HepG2 (cell line): ENCODE measurements around the gene CRYZL1. TPM values are rescaled to one million over a fixed set of nuclear protein-coding genes. Genes with fewer than 3 reads are reported as not detected.

ENCODE experiments used
- ARHGAP35 ChIP-seq: sonication (generic); formaldehyde crosslinking; IDR thresholded peaks from 2 replicates; pipeline ENCODE4 v1.9.0; 2022; ENCODE audit warnings: mild to moderate bottlenecking, inconsistent platforms, moderate library complexity, missing genetic modification reagents, borderline replicate concordance
- ARNT2 ChIP-seq: sonication (generic); formaldehyde crosslinking; IDR thresholded peaks from 2 replicates; pipeline ENCODE4 v1.8.0; 2022; ENCODE audit warnings: mild to moderate bottlenecking, low read depth, missing genetic modification reagents, moderate library complexity
- JUND ChIP-seq: sonication (generic); formaldehyde crosslinking; IDR thresholded peaks from 2 replicates; pipeline ENCODE4 v1.8.0; 2022; ENCODE audit warnings: mild to moderate bottlenecking, missing genetic modification reagents
- KDM1A ChIP-seq: IDR thresholded peaks from 2 replicates; pipeline ENCODE4 v1.6.1; 2016; ENCODE audit warnings: missing compliant biosample characterization
- KDM6A ChIP-seq: IDR thresholded peaks from 2 replicates; pipeline ENCODE4 v1.6.1; 2016; ENCODE audit warnings: low read depth
- MAFG ChIP-seq: sonication (generic); formaldehyde crosslinking; IDR thresholded peaks from 2 replicates; pipeline ENCODE4 v1.5.1; 2020; ENCODE audit warnings: mild to moderate bottlenecking, missing genetic modification reagents
- RBM22 ChIP-seq: fragments of 200-400 bp; formaldehyde crosslinking; optimal IDR thresholded peaks from 2 replicates; pipeline ENCODE3; 2017; ENCODE audit warnings: mild to moderate bottlenecking, low read length, moderate library complexity
- SIX4 ChIP-seq: sonication (generic); formaldehyde crosslinking; IDR thresholded peaks from 2 replicates; pipeline ENCODE4 v1.4.0; 2020; ENCODE audit warnings: missing genetic modification reagents
- SRSF4 ChIP-seq: fragments of 200-400 bp; formaldehyde crosslinking; IDR thresholded peaks from one replicate; pipeline ENCODE4 v1.6.1; 2018; ENCODE audit warnings: mild to moderate bottlenecking, low read depth, low read length, moderate library complexity; ENCODE audit not compliant: poor library complexity, severe bottlenecking
- TBX2 ChIP-seq: sonication (generic); formaldehyde crosslinking; IDR thresholded peaks from 2 replicates; pipeline ENCODE4 v1.5.0; 2020; ENCODE audit warnings: missing genetic modification reagents, mild to moderate bottlenecking, borderline replicate concordance
- TBX3 ChIP-seq: fragments of 450-650 bp; IDR thresholded peaks from 2 replicates; pipeline ENCODE4 v1.6.1; 2017; ENCODE audit warnings: antibody characterized with exemption, mild to moderate bottlenecking, inconsistent platforms, borderline replicate concordance
- U2AF1 ChIP-seq: fragments of 200-400 bp; formaldehyde crosslinking; optimal IDR thresholded peaks from 2 replicates; pipeline ENCODE3; 2017; ENCODE audit warnings: mild to moderate bottlenecking, low read depth, low read length
- ZBTB37 ChIP-seq: sonication (generic); formaldehyde crosslinking; IDR thresholded peaks from 2 replicates; pipeline ENCODE4 v1.4.0; 2020; ENCODE audit warnings: mild to moderate bottlenecking, missing genetic modification reagents
- ZNF20 ChIP-seq: sonication (generic); formaldehyde crosslinking; IDR thresholded peaks from 2 replicates; pipeline ENCODE4 v1.4.0; 2020; ENCODE audit warnings: mild to moderate bottlenecking, moderate library complexity, missing genetic modification reagents
- ZNF441 ChIP-seq: sonication (generic); formaldehyde crosslinking; IDR thresholded peaks from 2 replicates; pipeline ENCODE4 v1.7.0; 2021; ENCODE audit warnings: missing genetic modification reagents, borderline replicate concordance
- ZNF552 ChIP-seq: sonication (generic); formaldehyde crosslinking; IDR thresholded peaks from 2 replicates; pipeline ENCODE4 v1.9.0; 2022; ENCODE audit warnings: missing genetic modification reagents, mild to moderate bottlenecking, borderline replicate concordance
- ZNF563 ChIP-seq: sonication (generic); formaldehyde crosslinking; IDR thresholded peaks from 2 replicates; pipeline ENCODE4 v1.8.0; 2022; ENCODE audit warnings: mild to moderate bottlenecking, moderate library complexity, missing genetic modification reagents
- ZNF597 ChIP-seq: sonication (generic); formaldehyde crosslinking; IDR thresholded peaks from 2 replicates; pipeline ENCODE4 v1.5.0; 2020; ENCODE audit warnings: missing genetic modification reagents
- ZNF652 ChIP-seq: IDR thresholded peaks from 2 replicates; pipeline ENCODE4 v1.6.1; 2016; ENCODE audit warnings: low read depth, borderline replicate concordance
- polyA plus RNA-seq, 8 experiments: library from polyadenylated mRNA; depleted of rRNA in 3 of 8; stranded (reverse) in 7 of 8; unstranded in 1 of 8; fragments of >200 nt; fragmentation: Illumina TruSeq in 4 of 8; extraction: Trizol in 4 of 8; gene quantifications; 2 replicates each; pipeline versions ENCODE4 v1.2.1 to v1.2.3, GENCODE V29; 2011 to 2016; ENCODE audit warnings: low read depth in 4 of 8, missing spikeins in 1 of 8, mixed read lengths in 1 of 8; ENCODE audit not compliant: insufficient read depth in 1 of 8
- total RNA-seq, 5 experiments: library from RNA; depleted of rRNA; stranded (reverse); fragments of >200 nt; fragmentation: Illumina TruSeq; extraction: Trizol; gene quantifications; 2 replicates each; pipeline ENCODE4 v1.2.3, GENCODE V29; 2016; ENCODE audit warnings: low read depth in 1 of 5
- TF ChIP-seq, protein P1 (sequence below): sonication (generic); formaldehyde crosslinking; IDR thresholded peaks from 2 replicates; pipeline ENCODE4 v1.9.0; 2021; ENCODE audit warnings: mild to moderate bottlenecking, missing genetic modification reagents

Gene CRYZL1
- total and polyA plus RNA-seq, 2 of the 13 experiments (the other 11 are each of a cell fraction or from before 2014, with no cell fraction given), result 20.3 to 27.7 TPM

DNA sequence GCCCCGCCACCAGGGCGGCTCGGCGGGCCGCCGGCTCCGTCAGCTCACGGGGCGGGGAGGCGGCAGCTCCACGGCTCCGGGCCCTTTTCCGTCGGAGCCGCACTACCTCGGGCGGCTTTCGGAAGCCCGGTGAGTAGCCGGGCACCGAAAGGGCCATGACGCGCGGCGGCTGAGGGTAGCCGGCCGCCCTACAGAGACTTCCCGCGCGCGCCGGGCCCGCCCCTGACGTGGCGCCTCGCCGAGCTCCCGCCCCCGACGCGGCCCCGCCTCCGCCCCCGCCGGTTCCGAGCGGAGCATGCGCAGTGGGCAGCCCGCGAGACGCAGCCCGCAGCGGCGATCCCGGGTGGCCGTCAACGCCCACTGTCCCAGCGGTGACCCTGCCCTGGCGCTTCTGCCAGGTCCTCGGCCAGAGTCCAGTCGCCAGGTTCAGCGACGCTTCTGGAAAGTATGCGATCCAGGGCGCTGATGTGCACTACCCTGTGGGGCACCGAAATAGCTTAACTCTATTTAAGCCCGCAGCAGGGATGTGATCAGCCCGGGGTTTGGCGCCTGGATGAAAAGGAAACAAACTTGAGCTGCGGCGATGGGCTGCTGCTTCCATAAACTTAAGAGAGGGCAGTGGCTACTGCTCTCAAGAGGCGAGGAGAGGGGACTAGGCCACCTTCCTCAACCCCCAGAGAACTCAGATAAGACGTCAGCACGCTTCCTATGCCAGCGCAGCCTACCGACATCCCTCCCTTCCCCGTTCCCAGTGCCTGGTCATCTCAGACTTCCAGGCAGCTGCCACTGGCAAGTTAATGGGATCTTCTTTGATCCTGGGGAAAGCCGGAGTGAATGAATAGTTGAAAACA, 52.8 kb downstream of the CRYZL1 start, which contains the start of gene DONSON (continued):
- TF ChIP-seq ZBTB37 (CRISPR knock-in tag) (peak; percentile 36; the same call in 1 of the 2 replicates), KDM6A (CRISPR knock-in tag) (peak; percentile 46; the same call in 1 of the 2 replicates), TBX2 (peak; percentile 58; the same call in 1 of the 2 replicates), ARNT2 (CRISPR knock-in tag) (peak; percentile 86), MAFG (no peak), ZNF597 (CRISPR knock-in tag) (0 out of 2 replicates have a peak, but pooled peaks have one; percentile 15), TBX3 (no peak), ZNF20 (CRISPR knock-in tag) (no peak), SIX4 (CRISPR knock-in tag) (0 out of 2 replicates have a peak, but pooled peaks have one; percentile 5), ZNF652 (no peak), ARHGAP35 (CRISPR knock-in tag) (0 out of 2 replicates have a peak, but pooled peaks have one; percentile 43), ZNF552 (CRISPR knock-in tag) (peak; percentile 31; the same call in 1 of the 2 replicates), U2AF1 (no peak), SRSF4 (no peak), KDM1A (CRISPR knock-in tag) (0 out of 2 replicates have a peak, but pooled peaks have one; percentile 25), JUND (CRISPR knock-in tag) (0 out of 2 replicates have a peak, but pooled peaks have one; percentile 34), RBM22 (peak; percentile 32), ZNF441 (CRISPR knock-in tag) (peak; percentile 60; the same call in 1 of the 2 replicates), ZNF563 (CRISPR knock-in tag) (peak; percentile 89)
- TF ChIP-seq, protein P1, sequence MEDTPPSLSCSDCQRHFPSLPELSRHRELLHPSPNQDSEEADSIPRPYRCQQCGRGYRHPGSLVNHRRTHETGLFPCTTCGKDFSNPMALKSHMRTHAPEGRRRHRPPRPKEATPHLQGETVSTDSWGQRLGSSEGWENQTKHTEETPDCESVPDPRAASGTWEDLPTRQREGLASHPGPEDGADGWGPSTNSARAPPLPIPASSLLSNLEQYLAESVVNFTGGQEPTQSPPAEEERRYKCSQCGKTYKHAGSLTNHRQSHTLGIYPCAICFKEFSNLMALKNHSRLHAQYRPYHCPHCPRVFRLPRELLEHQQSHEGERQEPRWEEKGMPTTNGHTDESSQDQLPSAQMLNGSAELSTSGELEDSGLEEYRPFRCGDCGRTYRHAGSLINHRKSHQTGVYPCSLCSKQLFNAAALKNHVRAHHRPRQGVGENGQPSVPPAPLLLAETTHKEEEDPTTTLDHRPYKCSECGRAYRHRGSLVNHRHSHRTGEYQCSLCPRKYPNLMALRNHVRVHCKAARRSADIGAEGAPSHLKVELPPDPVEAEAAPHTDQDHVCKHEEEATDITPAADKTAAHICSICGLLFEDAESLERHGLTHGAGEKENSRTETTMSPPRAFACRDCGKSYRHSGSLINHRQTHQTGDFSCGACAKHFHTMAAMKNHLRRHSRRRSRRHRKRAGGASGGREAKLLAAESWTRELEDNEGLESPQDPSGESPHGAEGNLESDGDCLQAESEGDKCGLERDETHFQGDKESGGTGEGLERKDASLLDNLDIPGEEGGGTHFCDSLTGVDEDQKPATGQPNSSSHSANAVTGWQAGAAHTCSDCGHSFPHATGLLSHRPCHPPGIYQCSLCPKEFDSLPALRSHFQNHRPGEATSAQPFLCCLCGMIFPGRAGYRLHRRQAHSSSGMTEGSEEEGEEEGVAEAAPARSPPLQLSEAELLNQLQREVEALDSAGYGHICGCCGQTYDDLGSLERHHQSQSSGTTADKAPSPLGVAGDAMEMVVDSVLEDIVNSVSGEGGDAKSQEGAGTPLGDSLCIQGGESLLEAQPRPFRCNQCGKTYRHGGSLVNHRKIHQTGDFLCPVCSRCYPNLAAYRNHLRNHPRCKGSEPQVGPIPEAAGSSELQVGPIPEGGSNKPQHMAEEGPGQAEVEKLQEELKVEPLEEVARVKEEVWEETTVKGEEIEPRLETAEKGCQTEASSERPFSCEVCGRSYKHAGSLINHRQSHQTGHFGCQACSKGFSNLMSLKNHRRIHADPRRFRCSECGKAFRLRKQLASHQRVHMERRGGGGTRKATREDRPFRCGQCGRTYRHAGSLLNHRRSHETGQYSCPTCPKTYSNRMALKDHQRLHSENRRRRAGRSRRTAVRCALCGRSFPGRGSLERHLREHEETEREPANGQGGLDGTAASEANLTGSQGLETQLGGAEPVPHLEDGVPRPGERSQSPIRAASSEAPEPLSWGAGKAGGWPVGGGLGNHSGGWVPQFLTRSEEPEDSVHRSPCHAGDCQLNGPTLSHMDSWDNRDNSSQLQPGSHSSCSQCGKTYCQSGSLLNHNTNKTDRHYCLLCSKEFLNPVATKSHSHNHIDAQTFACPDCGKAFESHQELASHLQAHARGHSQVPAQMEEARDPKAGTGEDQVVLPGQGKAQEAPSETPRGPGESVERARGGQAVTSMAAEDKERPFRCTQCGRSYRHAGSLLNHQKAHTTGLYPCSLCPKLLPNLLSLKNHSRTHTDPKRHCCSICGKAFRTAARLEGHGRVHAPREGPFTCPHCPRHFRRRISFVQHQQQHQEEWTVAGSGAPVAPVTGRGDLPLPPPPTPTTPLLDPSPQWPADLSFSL (CRISPR knock-in tag), result no peak
